Fibroblast of villous mesenchyme (primary cell): ENCODE data around the gene TINAGL1. TPM values are rescaled to one million over a fixed set of nuclear protein-coding genes. Genes with fewer than 3 reads are reported as not detected.

Experiments used
- DNase-seq: peaks from one replicate; pipeline ENCODE4 v3.0.0-alpha.2; 2010; ENCODE audit warnings: low read depth
- H3K4me3 ChIP-seq: 2 replicates; pipeline ENCODE4 v1.5.1; 2011; ENCODE audit warnings: low read depth, mild to moderate bottlenecking, low read length
- total RNA-seq: library from RNA; depleted of rRNA; stranded (reverse); fragments of >200 nt; gene quantifications from 2 replicates; pipeline ENCODE4 v1.2.3, GENCODE V29; 2012
- TF ChIP-seq, protein P1 (sequence below): IDR thresholded peaks from 2 replicates; pipeline ENCODE4 v1.5.1; 2012; ENCODE audit warnings: low read depth, mild to moderate bottlenecking, low read length; ENCODE audit not compliant: insufficient read depth

Gene TINAGL1
- total RNA-seq, 1 donor = 60.5 TPM

- no peak overlapping the region for H3K4me3 ChIP-seq
- TF ChIP-seq, protein P1, sequence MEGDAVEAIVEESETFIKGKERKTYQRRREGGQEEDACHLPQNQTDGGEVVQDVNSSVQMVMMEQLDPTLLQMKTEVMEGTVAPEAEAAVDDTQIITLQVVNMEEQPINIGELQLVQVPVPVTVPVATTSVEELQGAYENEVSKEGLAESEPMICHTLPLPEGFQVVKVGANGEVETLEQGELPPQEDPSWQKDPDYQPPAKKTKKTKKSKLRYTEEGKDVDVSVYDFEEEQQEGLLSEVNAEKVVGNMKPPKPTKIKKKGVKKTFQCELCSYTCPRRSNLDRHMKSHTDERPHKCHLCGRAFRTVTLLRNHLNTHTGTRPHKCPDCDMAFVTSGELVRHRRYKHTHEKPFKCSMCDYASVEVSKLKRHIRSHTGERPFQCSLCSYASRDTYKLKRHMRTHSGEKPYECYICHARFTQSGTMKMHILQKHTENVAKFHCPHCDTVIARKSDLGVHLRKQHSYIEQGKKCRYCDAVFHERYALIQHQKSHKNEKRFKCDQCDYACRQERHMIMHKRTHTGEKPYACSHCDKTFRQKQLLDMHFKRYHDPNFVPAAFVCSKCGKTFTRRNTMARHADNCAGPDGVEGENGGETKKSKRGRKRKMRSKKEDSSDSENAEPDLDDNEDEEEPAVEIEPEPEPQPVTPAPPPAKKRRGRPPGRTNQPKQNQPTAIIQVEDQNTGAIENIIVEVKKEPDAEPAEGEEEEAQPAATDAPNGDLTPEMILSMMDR = no peak
- no peak for DNase-seq
Observed at GRCh38 chr1:31627930-31628559, 51.7 kb downstream of the TINAGL1 start.

- TF ChIP-seq, protein P1 = no peak
- no peak for DNase-seq
Observed at GRCh38 chr1:31628931-31629556, 52.7 kb downstream of the TINAGL1 start.

GRCh38 chr1:31632649-31633048, 56.3 kb downstream of the TINAGL1 start:
- no peak overlapping the region for H3K4me3 ChIP-seq
- TF ChIP-seq, protein P1 = no peak
- DNase-seq = no peak

More at GRCh38 chr1:31628931-31629556, 52.7 kb downstream of the TINAGL1 start:
- no peak overlapping the region for H3K4me3 ChIP-seq

DNA sequence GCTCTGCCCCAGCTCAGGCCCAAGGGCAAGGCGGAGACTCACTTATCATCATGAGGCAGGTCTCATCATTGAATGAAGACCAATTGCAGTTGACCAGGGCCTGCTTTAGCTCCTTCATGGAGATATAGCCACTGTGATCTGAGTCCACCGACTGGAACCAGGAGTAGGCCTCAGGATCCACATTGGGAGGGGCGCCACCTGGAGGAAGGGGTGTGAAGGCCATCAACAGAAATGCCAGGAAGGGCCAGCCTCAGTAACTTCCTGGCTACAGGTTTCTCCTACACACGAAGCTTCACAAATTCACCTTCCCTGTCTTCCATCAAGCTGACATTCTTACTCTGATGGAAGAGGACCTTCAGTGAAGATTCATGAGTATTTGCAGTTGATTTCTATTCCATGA, 56.8 kb downstream of the TINAGL1 start:
- no peak for DNase-seq
- no peak overlapping the region for H3K4me3 ChIP-seq
- TF ChIP-seq, protein P1 = peak; percentile 52

Other genes with a start within 250 kb of the TINAGL1 start
- 54.8 and 89.9 TPM in 2 replicates for gene FABP3, start 203.4 kb upstream of the TINAGL1 start, total RNA-seq
- gene SERINC2, start 163.3 kb upstream of the TINAGL1 start, total RNA-seq = 13.5 and 21.2 TPM in 2 replicates
- gene HCRTR1, start 41.2 kb downstream of the TINAGL1 start, total RNA-seq = under 0.01 TPM in 2 replicates
- 78.3 and 99.7 TPM in 2 replicates for gene PEF1, start 68.4 kb downstream of the TINAGL1 start, total RNA-seq
- gene COL16A1, start 127.5 kb downstream of the TINAGL1 start, total RNA-seq = 86.4 and 156 TPM in 2 replicates
- 11.3 and 14.2 TPM in 2 replicates for gene ADGRB2, start 187.8 kb downstream of the TINAGL1 start, total RNA-seq
- gene SPOCD1, start 239.5 kb downstream of the TINAGL1 start, total RNA-seq = 62.2 and 73.4 TPM in 2 replicates